GM20000 (cell line): Measurements from ENCODE around the gene SDK2.
"Not testable (repeated sequence)": the region's sequence is repeated elsewhere in the genome, so short reads cannot be mapped to it uniquely, and the experiment has no call there.

ENCODE experiments used
- DNase-seq: peaks from one replicate; pipeline ENCODE4 v3.0.0; 2012; ENCODE audit warnings: low spot score
- TF ChIP-seq, protein P1 (sequence below): IDR thresholded peaks from 2 replicates; pipeline ENCODE4 v1.5.1; 2012; ENCODE audit warnings: mild to moderate bottlenecking, control low read depth; ENCODE audit errors: extremely low read depth, missing control alignments

The SDK2 gene

DNA sequence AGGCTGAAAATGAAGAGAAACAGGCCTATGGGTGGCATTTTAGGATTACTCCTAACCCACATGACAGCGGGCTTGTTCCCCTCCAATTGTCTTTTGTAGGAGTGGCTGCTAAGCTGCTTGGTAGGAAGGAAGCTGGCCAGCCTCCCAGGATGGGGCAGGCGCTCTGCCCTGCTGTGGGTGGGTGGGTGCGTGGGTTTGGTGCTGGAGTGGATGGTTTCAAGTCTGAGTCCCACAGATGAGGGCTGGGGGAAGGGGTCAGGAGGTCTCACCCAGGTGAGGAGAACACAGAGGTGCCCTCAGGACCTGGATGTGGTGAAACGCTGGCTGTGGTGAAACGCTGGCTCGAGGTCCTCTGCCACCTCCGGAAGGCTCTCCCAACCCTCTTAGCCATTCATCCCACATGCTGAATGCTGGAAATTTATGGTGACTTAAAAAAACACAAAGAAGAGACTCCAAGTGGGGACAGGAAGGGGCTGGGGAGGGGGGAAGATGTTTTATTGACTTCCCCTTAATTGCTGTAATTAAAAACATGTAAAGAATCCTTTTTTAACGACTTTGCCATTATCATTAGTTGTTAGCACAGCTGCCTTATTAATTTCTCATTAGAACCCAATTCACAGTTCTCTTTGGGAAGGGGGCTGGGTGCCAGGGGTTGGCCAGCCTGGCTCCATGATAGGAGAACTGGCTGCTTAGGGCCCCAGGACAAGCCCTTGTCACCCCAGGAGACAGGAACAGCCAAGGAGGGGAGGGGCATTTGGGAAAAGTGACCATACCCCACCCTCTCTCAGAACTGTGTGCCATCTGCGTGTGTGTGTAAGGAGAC is 178.9 kb downstream of the SDK2 start:
- TF ChIP-seq, protein P1, sequence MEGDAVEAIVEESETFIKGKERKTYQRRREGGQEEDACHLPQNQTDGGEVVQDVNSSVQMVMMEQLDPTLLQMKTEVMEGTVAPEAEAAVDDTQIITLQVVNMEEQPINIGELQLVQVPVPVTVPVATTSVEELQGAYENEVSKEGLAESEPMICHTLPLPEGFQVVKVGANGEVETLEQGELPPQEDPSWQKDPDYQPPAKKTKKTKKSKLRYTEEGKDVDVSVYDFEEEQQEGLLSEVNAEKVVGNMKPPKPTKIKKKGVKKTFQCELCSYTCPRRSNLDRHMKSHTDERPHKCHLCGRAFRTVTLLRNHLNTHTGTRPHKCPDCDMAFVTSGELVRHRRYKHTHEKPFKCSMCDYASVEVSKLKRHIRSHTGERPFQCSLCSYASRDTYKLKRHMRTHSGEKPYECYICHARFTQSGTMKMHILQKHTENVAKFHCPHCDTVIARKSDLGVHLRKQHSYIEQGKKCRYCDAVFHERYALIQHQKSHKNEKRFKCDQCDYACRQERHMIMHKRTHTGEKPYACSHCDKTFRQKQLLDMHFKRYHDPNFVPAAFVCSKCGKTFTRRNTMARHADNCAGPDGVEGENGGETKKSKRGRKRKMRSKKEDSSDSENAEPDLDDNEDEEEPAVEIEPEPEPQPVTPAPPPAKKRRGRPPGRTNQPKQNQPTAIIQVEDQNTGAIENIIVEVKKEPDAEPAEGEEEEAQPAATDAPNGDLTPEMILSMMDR = no peak
- no peak for DNase-seq

DNA sequence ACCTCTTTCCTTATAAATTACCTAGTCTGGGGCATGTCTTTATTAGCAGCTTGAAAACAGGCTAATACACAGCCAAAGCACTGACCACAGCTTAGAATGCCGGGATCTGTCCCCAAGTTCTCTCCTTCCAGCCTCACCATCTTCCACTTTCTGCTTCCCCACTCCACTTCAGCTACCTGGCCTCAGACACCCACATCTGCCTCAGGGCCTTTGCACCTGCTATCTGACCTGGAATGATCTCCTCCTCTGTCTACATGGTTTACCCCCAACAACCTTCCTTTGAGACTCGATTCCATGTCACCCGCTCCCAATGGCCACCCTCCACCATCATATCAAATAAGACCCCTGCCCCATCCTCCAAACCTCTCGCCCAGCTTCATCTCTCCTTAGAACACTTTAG is 179.8 kb downstream of the SDK2 start:
- TF ChIP-seq, protein P1 = no peak
- DNase-seq = no peak

DNA sequence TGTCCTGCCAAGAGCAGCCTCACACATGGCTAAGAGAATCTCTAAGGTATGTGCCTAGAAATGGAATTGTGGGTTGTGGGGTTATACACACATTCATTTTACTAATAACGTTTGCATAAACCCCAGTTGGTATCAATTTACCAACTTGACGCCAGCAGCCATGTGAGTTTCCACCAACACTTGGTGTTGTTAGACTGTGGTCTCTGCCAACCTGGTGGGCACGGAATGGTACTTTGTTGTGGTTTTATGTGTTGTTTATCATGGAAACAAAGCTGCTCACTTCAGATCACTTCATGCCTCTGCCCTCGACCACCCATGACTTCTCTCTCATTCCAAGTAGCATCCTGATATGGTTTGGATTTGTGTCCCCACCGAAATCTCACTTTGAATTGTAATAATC is 180.4 kb downstream of the SDK2 start:
- DNase-seq = no peak
- TF ChIP-seq, protein P1 = no peak

DNA sequence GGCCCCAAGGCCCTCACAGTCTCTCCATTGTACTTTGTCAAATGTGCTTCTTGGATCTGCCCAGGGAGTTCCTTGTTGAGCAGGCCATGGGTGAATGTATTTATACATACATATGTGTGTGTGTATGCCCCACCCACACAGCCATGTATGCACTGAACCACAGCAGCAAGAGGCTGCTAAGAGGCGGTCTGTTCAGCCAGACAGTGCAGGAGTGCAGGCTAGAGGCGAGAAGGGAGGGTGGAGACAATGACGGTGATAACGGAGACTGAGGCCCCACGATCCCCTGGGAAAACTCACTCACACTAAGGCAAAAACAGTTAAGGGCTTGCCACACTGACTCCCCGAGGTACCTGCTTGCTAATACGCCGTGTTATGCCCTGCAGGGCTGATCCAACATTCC is 181.4 kb downstream of the SDK2 start:
- TF ChIP-seq, protein P1 = no peak
- DNase-seq = no peak

DNA sequence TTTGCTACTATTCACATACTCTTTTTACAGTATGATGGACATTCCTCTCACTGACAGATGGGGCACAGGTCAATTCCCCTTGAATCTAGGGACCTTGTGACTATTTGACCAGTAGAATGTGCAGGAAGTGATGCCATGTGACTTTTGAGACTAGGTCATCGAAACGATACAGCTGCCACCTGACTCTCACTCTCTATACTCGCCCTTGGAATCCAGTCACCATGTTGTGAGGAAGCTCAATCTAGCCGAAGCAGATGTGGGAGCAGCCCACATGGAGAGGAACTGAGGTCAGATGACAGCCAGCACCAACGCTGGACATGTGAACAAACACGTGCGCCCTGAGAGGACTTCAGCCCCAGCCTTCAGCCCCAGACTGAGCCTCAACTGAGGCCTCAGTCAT is 184.3 kb downstream of the SDK2 start:
- DNase-seq = no peak
- TF ChIP-seq, protein P1 = no peak

DNA sequence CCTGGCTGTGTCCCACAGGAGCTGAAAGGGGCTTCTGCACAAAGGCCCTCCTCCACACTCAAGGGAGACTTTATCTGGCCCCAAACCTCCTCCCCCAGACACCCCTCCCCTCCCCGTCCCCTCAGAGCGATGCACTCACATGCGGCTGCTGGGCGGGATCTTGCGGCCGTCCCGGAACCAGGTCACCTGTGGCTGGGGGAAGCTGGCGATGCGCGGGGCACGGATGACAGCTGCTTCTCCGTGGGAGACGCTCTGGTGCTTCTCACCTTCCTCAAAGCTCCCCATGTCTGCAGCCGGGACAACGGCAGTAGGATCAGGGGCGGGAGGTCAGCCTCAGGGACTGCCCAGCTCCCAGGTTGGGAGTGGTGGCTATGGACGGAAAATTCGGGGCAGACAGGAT is 188.5 kb downstream of the SDK2 start:
- no peak for DNase-seq
- TF ChIP-seq, protein P1 = no peak

DNA sequence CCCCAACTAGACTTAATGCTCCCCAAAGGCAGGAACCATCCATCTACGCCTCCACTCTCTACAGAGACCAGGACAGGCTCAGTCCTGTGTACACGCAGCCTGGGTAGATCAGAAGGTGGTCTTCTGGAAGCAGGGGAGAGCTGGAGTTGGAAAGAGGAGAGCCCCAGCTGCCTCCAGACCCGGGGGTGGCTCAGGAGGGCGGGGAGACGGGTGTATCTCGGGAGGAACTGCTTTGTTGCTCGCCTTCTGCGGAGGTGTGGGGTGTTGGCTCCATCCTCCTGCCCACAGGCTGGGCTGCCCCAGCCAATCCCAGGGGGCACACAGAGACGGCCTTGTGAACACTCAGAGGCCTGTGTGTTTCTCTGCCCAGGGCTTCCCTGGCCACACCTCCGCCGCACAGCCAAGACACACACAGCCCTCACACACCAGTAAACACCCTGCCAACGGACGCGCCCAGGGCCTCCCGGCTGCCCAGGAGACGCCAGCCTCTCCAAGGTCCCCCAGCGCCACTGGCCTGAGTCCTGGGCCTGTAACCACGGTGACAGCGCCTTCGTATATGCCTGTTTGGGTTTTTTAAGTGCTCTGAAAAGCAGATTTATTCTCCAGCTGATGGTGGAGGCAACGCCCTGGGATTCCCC is 189.1 kb downstream of the SDK2 start:
- no peak for DNase-seq
- TF ChIP-seq, protein P1 = no peak

DNA sequence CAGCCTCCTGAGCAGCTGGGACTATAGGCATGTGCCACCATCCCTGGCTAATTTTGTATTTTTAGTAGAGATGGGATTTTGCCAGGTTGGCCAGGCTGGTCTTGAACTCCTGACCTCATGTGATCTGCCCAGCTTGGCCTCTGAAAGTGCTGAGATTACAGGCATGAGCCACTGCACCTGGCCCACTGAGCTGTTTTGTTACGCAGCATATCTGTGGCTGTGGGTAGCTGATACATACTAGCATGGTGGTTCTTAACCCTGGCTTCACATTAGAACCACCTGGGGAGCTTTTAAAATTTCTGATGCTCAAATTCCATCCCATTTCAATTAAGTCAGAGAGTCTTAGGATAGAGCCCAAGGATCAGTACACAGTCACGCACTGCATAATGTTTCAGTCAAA is 190.8 kb downstream of the SDK2 start:
- DNase-seq = not testable (repeated sequence)
